ENCODE results near the gene GAD2. TPM values are rescaled to one million over a fixed set of nuclear protein-coding genes. Genes with fewer than 3 reads are reported as not detected.

GAD2 gene
- total and polyA plus RNA-seq, 4 donors = not detected

DNA sequence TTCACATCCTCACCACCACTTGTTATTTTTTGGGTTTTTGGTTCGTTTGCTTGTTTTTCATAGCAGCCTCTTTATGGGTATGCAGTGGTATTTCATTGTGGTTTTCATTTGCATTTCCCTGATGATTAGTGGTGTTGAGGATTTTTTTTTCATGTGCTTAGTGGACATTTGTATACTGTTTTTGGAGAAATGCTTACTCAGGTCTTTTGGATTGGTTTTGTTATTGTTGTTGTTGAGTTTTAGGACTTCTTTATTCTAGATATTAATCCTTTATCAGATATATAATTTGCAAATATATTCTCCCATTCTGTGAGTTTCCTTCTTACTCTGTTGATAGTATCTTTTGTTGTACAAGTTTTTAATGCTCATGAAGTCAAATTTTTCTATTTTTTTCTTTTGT is 42.8 kb downstream of the GAD2 start:
- H3K9ac ChIP-seq (ENCODE audit: insufficient read depth in 1 of 2, low read length in 2 of 2) = no peak overlapping the region
- peaks cover 0 to 4% (median 0%) of the 10 kb centered on the region in 4 donors for H3K9me3 ChIP-seq (ENCODE audit: control insufficient read depth in 4 of 4, insufficient read depth in 3 of 4, low read length in 3 of 4)
- H3K27ac ChIP-seq (ENCODE audit: low read depth in 1 of 2, low read length in 1 of 2) = no peak overlapping the region
- no peak overlapping the region for H3K4me3 ChIP-seq
- DNase-seq = no peak
- peaks cover 0 to 6% (median 0%) of the 10 kb centered on the region in 3 donors for H3K27me3 ChIP-seq (ENCODE audit: control insufficient read depth in 3 of 3, insufficient read depth in 3 of 3, low read length in 2 of 3)
- H3K36me3 ChIP-seq (ENCODE audit: control insufficient read depth in 4 of 4, insufficient read depth in 4 of 4, low read length in 4 of 4) = no peaks in the 10 kb centered on the region
- 61 to 63% methylated on average over 1 of the region's 1 CpG for WGBS, 2 donors
- no peak for ATAC-seq (ENCODE audit: insufficient read depth, low FRiP score)
- TF ChIP-seq, protein P1, sequence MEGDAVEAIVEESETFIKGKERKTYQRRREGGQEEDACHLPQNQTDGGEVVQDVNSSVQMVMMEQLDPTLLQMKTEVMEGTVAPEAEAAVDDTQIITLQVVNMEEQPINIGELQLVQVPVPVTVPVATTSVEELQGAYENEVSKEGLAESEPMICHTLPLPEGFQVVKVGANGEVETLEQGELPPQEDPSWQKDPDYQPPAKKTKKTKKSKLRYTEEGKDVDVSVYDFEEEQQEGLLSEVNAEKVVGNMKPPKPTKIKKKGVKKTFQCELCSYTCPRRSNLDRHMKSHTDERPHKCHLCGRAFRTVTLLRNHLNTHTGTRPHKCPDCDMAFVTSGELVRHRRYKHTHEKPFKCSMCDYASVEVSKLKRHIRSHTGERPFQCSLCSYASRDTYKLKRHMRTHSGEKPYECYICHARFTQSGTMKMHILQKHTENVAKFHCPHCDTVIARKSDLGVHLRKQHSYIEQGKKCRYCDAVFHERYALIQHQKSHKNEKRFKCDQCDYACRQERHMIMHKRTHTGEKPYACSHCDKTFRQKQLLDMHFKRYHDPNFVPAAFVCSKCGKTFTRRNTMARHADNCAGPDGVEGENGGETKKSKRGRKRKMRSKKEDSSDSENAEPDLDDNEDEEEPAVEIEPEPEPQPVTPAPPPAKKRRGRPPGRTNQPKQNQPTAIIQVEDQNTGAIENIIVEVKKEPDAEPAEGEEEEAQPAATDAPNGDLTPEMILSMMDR (IDR thresholded peaks at IDR 0.05; ENCODE audit: control extremely low read depth, extremely low read depth) = no peak
- H3K4me1 ChIP-seq (ENCODE audit: control insufficient read depth in 5 of 5, insufficient read depth in 5 of 5, low read length in 5 of 5) = no peaks in the 10 kb centered on the region

DNA sequence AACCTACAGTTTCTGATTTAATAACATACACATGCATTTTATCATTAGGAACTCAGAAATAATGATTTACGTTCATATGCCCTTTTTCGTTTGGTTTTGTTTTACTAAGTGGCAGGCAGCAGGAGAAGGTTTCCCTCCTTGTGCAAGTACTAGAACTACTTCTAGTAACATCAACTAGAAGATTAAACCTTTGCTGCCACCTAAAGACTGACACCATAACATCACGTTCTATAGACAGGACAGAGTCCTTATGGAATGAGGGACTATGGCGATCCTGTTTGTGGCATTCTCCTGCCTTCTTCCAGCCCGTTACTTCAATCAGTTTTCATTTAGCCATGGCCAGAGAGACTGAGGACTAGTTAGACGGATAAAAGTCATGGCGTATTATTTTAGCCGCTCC is 53.2 kb downstream of the GAD2 start:
- TF ChIP-seq, protein P1 (IDR thresholded peaks at IDR 0.05; ENCODE audit: control extremely low read depth, extremely low read depth) = no peak
- Histone ChIP-seq H3K27me3 (ENCODE audit: control insufficient read depth in 3 of 3, insufficient read depth in 3 of 3, low read length in 2 of 3) (peaks cover 0 to 3% (median 0%) of the 10 kb centered on the region in 3 donors), H3K27ac (ENCODE audit: low read depth in 1 of 2, low read length in 1 of 2) (no peak overlapping the region), H3K36me3 (ENCODE audit: control insufficient read depth in 4 of 4, insufficient read depth in 4 of 4, low read length in 4 of 4) (no peaks in the 10 kb centered on the region), H3K9me3 (ENCODE audit: control insufficient read depth in 4 of 4, insufficient read depth in 3 of 4, low read length in 3 of 4) (no peaks in the 10 kb centered on the region), H3K4me3 (no peak overlapping the region), H3K4me1 (ENCODE audit: control insufficient read depth in 5 of 5, insufficient read depth in 5 of 5, low read length in 5 of 5) (no peaks in the 10 kb centered on the region), H3K9ac (ENCODE audit: insufficient read depth in 1 of 2, low read length in 2 of 2) (no peak overlapping the region)
- DNase-seq (peak in 2 of 3 donors; percentile 50 to 66), ATAC-seq (ENCODE audit: insufficient read depth, low FRiP score) (no peak)
- 34 to 36% methylated on average over 8 of the region's 8 CpGs for WGBS, 2 donors

DNA sequence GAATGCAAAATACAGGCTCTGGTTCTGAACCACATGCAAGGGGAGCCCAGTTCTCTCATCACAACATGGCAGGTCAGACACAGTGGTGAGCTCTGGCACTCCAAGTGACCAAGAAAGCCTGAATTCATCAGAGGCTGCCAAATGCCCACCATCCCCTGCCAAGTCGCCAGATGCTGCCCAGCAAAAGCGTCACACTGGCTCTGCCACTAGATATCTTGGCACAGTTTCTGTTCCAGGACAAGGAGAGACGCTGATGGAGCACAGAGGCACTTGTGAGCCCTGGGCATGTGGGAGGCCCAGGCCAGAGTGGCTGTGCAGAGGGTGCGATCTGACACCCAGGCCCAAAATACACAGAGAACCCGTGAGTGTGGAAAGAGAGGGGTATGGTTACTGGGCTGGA is 57.8 kb downstream of the GAD2 start:
- H3K36me3 ChIP-seq (ENCODE audit: control insufficient read depth in 4 of 4, insufficient read depth in 4 of 4, low read length in 4 of 4) = no peaks in the 10 kb centered on the region
- peaks cover 0 to 2% (median 0%) of the 10 kb centered on the region in 4 donors for H3K9me3 ChIP-seq (ENCODE audit: control insufficient read depth in 4 of 4, insufficient read depth in 3 of 4, low read length in 3 of 4)
- H3K9ac ChIP-seq (ENCODE audit: insufficient read depth in 1 of 2, low read length in 2 of 2) = no peak overlapping the region
- H3K4me3 ChIP-seq = no peak overlapping the region
- no peaks in the 10 kb centered on the region for H3K27me3 ChIP-seq (ENCODE audit: control insufficient read depth in 3 of 3, insufficient read depth in 3 of 3, low read length in 2 of 3)
- H3K27ac ChIP-seq (ENCODE audit: low read depth in 1 of 2, low read length in 1 of 2) = no peak overlapping the region
- H3K4me1 ChIP-seq (ENCODE audit: control insufficient read depth in 5 of 5, insufficient read depth in 5 of 5, low read length in 5 of 5) = no peaks in the 10 kb centered on the region
- DNase-seq (no peak), ATAC-seq (ENCODE audit: insufficient read depth, low FRiP score) (no peak)
- WGBS, 2 donors = 79 to 88% methylated on average over 5 of the region's 5 CpGs
- TF ChIP-seq, protein P1 (IDR thresholded peaks at IDR 0.05; ENCODE audit: control extremely low read depth, extremely low read depth) = no peak

DNA sequence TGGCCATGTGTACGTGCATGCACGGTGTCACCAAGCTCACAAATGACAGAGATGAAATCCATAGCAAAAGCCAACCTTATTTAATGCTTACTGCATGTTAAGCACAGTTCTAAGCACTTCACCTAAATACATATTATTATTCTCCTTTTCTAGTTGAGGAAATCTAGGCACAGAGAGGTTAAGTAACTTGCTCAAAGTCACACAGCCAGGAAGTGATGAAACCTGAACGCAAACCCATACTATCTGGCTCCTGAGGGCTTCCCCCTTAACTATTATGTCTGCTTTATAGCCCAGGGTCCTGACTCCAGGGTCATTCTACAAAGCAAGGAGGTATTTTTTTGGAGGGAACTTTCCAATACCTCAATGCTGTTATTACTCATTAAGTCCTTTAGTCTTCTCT is 61.7 kb downstream of the GAD2 start:
- WGBS, 2 donors = 78 to 85% methylated on average over 3 of the region's 3 CpGs
- Histone ChIP-seq H3K4me1 (ENCODE audit: control insufficient read depth in 5 of 5, insufficient read depth in 5 of 5, low read length in 5 of 5) (no peaks in the 10 kb centered on the region), H3K9ac (ENCODE audit: insufficient read depth in 1 of 2, low read length in 2 of 2) (no peak overlapping the region), H3K27ac (ENCODE audit: low read depth in 1 of 2, low read length in 1 of 2) (no peak overlapping the region), H3K4me3 (no peak overlapping the region), H3K9me3 (ENCODE audit: control insufficient read depth in 4 of 4, insufficient read depth in 3 of 4, low read length in 3 of 4) (peaks cover 0 to 2% (median 0%) of the 10 kb centered on the region in 4 donors), H3K36me3 (ENCODE audit: control insufficient read depth in 4 of 4, insufficient read depth in 4 of 4, low read length in 4 of 4) (no peaks in the 10 kb centered on the region), H3K27me3 (ENCODE audit: control insufficient read depth in 3 of 3, insufficient read depth in 3 of 3, low read length in 2 of 3) (no peaks in the 10 kb centered on the region)
- ATAC-seq (ENCODE audit: insufficient read depth, low FRiP score) (no peak), DNase-seq (no peak)
- TF ChIP-seq, protein P1 (IDR thresholded peaks at IDR 0.05; ENCODE audit: control extremely low read depth, extremely low read depth) = no peak

All from lung (tissue), 12 donors.